GM19239 (cell line): ENCODE results near the gene SMG6.
A peak's percentile ranks its signal among the peaks of the same experiment; 100 is the strongest.

ENCODE experiments used
- DNase-seq: peaks from one replicate; pipeline ENCODE4 v3.0.0; 2011; ENCODE audit warnings: low spot score; ENCODE audit not compliant: insufficient read length
- FAIRE-seq: peaks from 2 replicates; lab custom pipeline; 2011; peaks lifted over from hg19 to GRCh38; lab: Jason Lieb, UNC

The SMG6 gene

DNA sequence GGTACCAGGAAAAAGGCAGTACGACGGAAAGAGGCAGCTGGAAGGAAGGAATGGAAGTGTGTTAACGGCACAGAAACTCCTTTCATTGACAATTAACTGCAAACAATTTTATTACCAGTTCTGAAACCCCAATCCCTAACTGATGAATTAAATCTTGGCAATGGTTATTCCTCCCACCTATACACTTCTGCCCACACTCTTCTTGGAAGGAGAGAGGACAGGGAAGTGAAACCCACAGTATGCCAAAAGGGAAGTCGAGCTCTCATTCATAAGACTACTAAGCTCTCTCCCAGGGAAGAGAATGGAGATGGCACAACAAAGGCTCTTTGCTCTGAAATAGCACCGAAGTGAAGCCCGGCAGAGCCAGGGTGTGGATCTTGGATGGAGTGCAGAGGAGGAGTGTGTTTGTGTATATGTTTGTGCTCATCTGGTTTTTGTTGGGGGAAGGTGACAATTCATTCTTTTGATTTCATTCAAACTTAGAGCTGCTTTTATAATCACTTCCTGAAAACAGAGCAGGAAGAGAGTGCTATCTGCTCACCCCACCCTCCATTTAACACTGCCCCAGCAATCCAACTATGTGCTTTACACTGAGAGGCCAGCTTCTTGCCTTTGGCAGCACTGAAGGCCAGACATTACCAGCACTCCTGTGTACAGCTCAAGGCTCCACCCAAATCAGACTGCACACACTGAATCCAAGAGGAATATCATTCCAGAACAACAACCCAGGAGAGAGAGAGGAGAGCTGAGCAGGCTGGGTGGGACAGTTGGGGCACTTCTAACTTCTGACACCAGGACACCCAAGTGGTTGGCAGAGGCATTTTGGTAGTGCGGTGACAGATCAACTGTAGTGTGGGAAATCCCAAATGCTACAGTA, 180.0 kb downstream of the SMG6 start:
- DNase-seq (no peak), FAIRE-seq (peak; percentile 88)

DNA sequence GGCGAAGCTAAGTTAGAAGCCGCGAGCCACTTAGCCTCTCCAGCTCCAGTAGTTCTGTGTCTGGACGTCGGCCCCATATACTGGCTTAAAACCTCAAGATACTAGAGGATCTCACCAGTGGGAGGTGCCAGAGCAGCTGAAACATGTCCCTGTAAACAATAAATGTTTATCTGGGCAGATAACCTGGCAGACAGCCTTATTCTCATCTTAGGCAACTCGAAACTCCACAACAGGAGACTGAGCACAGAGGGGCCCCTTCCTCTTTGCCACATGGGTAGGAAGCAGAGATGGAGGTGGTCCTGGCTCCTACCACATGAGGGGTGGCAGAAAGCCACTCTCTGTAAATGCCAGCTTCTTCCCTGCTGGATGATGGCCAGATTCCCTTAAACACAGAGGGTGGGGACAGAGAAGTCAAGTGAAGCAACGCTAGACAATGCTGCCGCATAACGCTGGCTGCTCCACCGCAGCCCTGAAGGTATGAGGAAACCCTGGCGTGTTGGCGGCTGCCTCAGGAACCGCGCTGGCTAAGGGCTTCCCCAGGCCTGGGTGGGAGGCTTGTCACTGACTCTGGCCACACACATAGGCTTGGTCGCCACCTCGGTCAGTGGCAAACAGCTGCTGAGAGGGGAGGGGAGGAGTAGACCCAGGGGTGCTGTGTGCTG, 180.8 kb downstream of the SMG6 start:
- DNase-seq = no peak
- peak; percentile 72 for FAIRE-seq

DNA sequence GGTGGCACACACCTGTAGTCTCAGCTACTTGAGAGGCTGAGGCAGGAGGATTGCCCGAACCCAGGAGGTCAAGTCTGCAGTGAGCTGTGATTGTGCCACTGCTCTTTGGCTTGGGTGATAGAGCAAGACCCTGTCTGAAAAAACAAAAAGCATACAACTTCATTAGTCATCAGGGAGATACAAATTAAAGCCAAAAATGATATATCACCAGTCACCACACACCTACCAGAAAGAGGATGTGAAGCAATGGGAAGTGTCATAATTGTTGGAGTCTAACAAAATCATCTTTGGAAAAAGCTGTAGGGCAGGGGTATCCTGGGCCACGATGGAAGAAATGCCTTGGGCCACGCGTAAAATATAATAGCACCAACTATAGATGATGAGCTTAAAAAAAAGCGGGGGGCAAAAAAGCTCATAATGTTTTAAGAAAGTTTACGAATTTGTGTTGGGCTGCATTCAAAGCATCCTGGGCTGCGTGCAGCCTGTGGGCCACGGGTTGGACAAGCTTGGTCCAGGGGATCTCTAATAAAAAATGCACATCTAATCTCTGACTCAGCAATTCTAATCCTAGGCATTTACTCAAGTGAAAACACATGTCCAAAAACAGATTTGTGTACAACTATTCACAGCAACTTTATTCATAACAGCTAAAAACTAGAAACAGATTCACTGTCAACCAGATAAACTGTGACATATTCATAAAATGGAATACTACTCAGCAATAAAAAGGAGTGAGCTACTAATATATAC, 182.8 kb downstream of the SMG6 start:
- no peak for DNase-seq
- no peak for FAIRE-seq

DNA sequence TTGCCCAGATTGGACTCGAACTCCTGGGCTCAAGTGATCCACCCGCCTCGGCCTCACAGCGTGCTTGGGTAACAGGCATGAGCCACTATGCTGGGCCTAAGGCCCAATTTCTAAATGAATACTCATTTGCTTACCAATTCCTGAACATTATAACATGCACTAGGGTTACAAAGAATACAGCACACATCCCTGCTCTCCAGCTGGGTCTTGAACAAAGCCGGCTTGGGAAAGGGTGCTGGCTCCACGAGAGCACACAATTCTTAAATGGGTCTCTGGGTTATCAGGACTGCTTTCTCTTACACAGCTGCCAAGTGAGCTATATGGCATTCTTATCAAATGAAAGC, 190.3 kb downstream of the SMG6 start:
- no peak for DNase-seq
- no peak for FAIRE-seq

DNA sequence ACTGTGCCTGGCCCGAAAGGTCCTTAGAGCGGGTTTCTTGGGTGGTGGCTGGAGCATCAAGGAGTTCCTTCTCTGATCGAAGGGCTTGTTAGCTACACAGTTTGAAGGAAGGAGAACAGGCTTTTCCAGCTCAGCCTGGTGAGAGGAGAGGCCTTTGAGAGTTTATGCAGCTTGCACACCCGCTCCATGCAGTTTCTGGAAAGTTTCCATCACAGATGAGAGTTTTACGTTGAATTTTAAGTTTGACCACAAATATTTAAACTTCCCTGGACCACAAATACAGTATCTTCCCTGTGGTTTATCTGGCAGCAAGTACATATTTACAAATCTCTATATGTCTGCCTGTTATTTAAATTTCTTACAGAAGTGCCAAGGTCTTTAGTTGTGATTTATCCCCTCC, 191.9 kb downstream of the SMG6 start:
- DNase-seq (no peak), FAIRE-seq (no peak)

DNA sequence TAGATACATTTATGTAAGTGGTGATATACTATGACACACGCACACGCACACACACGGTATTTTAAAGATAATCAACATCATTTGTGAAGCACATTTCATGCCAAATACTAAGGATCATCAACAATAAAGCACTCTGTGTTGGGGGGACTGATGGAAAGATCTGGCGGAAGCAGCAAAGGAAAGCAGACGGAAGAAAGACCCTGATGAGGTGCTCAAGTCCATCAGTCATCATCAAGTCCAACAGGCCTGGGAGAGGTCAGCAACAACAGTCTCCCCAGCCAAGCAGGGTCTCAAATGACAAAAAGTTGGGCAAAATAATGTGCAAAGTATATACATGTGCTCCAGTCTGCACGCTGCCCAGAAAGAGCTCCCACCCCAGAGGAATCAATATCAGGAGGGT, 193.1 kb downstream of the SMG6 start:
- DNase-seq (no peak), FAIRE-seq (no peak)

DNA sequence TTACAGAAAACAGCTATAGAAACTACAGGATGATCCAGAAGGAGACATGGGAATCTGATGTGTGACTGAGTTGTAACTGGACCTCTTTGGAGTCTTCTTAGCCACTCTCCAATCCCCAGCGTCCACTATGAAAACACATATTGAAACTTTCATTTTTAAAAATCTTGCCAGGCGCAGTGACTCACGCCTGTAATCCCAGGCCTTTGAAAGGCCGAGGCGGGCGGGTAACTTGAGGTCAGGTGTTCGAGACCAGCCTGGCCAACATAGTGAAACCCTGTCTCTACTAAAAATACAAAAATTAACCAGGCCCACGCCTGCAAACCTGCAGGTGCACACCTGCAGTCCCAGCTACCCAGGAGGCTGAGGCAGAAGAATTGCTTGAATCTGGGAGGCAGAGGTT, 195.4 kb downstream of the SMG6 start:
- FAIRE-seq = no peak
- no peak for DNase-seq

DNA sequence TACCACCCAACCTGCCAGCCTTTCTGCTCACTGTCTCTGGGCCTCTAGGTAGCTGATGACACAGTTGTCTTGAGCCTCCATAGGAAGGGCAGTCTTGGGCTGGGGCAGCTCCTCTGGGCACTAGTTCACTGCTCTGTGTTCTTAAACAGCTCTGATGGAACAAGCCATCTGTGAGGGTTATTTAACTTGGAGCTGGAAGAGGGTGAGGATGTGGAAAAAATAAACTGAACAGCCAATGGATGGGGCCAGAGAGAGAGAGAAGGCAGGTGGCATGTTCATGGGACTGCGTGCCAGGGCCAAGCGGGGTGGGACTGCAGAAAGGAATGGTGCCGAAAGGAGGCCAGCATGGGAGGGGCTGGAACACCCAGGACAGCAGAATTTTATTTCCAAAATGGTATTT, 196.1 kb downstream of the SMG6 start:
- DNase-seq (no peak), FAIRE-seq (peak; percentile 47)

DNA sequence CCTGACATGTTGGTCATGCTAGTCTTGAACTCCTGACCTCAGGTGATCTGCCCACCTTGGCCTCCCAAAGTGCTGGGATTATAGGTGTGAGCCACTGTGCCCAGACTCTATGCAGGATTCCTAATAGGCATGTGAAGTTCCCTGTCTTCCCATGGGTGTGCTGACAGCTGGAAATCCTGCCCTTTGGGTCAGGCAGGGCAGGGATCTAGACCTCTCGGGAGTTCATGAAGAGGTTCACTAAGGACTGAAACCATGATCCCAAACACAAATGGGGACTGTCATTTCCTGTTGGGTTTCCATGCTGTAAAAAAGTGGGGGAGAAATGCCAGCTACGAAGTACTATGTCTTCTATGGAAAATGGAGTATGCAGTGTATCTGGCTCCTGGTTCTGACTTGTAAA, 196.5 kb downstream of the SMG6 start:
- DNase-seq (no peak), FAIRE-seq (no peak)

DNA sequence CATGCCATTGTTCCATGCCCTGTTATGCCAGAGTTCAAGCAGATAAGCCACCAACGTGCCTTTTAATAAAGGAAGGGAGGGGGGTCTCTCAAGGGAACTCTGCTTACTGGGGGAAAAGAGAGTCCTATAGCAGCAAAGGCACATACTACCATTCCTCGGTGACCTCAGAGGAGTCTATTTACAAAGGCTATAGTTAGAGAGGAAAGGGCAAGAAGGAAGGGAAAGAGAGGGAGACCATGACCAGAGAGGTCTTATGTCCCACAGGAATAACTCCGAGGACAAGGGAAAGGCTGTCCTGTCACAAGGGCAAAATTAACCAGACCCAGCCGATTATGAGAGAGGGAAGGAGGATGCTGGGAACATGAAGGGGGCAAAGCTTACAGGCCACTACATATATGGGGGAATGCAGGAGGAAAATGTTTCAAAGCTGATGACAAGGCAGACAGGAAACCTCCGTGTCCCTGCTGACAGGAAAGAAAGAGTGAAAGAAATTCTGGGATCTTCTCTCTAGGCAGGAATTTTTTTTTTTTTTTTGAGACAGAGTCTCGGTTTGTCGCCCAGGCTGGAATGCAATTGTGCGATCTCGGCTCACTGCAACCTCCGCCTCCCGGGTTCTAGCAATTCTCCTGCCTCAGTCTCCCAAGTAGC, 197.2 kb downstream of the SMG6 start:
- FAIRE-seq = no peak

DNA sequence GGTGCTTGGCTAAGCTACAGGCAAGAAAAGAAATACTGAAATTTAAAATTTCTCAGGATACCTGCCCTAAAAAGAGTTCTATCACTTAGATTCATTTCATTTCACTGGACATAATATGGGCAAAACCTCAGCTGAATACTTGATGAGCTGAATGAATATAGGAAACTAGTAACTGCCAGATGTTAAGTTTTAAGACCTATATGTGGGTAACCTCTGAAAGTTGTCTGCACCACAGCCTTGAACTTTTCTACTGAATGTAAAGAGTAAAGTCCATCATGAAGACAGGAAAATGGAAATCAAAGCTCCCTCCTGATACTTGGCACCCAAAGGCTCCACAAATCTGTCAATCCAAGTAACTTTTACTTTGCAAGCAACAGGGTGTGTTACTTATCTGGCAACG, 197.9 kb downstream of the SMG6 start:
- FAIRE-seq (peak; percentile 57), DNase-seq (no peak)

More for the DNA sequence above, 197.2 kb downstream of the SMG6 start:
- no peak for DNase-seq

DNA sequence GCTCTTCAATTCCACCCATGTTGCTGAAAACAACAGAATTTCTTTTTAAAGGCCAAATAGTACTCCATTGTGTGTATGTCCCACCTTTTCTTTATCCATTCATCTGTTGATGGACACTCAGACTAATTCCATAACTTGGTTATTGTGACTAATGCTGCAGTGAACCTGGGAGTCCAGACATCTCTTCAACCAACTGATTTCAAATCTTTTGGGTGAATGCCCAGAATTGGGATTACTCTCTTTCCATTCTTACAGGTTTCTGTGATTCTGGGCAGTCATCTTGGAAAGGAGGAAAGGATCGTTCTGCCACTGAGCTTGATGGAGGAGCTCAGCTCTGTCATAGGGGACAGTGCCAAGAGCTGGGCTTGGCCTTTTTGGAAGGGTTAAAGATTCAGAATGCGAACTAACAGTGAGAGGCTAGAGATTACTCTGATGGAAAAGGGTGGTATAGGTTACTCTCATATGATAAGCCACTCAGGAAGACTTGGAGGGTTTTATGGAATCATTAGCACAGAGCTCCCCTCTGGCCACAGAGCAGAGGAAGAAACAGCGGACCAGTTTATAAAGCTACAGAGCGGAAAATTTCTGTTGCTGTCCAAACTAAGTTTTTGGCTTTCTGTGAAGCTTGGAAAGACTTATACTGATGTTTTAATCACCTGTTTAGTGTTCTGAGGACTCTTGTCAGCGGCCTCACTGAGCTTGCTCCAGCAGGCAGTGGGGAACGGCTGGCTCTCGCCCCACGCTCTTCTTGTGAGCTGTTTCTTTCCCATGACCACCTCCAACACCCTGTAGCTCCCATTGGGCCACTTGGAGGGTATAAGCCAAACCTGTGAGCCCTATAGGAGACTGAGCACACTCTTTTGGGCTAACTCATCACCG, 200.4 kb downstream of the SMG6 start:
- DNase-seq = no peak
- FAIRE-seq = no peak

DNA sequence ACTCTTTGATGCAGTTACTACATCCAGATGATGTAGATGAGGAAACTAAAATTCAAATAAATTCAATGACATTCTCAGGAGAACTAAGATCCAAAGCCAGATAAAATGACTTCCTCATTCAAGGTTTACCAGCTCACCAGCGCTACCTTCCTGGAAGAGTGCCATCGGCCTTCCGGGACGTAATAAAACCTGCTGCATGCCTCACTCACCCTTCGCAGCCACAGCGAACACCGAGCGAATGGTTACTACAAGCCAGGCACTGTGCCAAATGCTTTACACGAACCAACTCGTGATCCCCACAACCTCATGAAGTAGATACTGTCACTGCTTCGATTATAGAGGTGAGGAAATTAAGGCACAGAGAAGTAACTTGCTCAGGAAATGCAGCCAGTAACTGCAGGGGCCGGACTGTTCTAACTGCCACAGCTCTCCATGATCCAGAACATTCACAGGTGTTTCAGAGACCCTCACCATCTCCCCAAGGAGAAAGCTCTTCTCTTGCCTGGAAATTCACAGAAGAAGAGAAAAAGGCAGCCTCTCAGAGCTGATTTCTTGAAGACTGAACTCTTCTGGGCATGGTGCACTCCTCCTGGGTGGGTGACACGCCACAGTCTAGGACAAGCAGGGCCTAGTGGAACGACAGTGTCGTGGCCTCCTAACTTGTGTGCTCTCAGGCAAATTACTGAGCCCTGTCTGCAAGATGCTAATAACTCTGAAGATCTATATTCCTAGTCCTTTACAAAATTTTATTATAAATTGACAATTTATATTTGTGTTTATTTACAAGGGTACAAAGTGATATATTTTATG, 201.9 kb downstream of the SMG6 start:
- FAIRE-seq (peak; percentile 61), DNase-seq (no peak)

DNA sequence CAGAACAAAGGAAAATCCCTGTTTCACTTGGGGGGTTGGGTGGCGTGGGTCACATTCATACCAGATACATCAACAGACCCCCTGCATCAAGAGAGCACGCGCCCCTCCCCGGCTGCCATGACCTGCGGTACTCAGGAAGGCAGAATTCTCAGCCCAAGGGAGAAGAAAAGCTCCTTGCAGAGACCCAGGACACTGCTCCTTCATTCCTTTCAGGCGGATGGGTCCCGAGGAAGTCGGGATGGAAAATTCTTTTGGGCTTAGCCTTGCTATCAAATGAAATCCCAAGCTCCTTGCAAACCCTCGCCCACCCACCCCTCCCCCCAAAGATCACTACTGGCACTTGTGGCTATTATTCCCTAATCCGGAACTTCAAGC, 208.1 kb downstream of the SMG6 start:
- DNase-seq (no peak), FAIRE-seq (no peak)

DNA sequence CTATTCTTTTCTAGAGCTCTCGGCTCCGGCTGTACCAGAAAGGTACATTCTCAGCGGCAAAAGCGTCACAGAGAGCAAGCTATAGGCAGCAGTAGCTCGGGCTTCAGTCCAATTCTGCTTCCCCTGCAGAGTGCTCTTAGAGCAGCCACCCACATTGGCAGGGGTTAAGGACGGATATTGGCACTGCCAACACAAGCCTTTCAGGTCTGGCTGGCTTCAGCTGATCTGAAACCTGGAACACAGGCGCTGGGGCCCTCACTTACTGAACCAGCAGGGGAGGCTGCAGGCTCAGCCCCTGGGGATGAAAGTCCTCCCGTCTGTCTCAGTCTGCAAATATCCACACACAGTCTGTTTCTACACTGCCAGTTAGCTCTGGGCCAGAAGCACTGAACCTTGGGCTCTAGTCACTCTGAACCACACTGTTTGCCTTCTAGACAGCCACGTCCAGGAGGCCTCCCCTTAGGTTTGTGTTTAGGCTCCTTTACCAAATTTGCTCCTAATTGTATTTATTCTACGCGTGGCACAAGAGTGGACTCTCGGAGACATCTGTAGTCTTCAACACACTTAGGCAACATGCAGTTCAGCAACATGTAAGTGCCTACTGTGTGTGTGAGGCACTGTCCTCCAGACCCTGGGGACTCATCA, 208.6 kb downstream of the SMG6 start:
- DNase-seq = no peak
- FAIRE-seq = no peak

DNA sequence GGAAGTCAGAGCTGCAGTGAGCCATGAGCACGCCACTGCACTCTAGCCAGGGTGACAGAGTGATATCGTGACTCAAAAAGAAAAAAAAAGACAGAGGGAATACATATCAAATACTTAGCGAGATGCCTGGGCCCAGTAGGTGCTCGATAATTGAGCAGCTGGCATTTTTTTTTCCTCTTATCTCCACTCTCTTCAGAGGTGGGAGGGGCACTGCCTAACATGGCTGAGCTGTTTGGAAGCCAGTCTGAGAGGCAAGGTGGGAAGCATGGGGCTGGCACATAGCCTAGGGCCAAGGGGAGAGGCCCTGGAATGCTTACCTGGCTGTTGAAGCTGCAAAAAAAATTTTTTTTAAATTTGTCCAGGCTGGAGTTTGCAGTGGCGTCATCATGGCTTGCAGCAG, 210.2 kb downstream of the SMG6 start:
- no peak for FAIRE-seq

DNA sequence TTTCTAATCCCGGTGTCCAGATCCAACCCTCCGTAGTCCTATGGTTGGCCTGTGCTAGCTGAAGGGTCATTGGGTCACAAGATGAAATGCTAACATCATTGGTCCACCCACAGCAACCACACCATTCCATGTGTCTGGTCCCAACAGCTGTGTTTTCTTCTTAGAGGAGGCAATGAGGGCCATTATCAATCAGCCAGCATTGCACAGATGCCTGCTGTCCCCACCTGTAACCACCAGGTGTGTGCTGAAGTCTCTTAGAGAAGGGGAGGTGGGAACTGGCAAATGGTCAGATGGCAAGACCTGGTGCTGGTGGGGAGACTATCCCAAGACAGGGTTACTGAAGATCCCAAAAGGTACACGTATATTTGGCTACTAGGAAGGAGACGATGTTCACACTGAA, 211.3 kb downstream of the SMG6 start:
- FAIRE-seq = no peak

More for the DNA sequence above, 210.2 kb downstream of the SMG6 start:
- no peak for DNase-seq

DNA sequence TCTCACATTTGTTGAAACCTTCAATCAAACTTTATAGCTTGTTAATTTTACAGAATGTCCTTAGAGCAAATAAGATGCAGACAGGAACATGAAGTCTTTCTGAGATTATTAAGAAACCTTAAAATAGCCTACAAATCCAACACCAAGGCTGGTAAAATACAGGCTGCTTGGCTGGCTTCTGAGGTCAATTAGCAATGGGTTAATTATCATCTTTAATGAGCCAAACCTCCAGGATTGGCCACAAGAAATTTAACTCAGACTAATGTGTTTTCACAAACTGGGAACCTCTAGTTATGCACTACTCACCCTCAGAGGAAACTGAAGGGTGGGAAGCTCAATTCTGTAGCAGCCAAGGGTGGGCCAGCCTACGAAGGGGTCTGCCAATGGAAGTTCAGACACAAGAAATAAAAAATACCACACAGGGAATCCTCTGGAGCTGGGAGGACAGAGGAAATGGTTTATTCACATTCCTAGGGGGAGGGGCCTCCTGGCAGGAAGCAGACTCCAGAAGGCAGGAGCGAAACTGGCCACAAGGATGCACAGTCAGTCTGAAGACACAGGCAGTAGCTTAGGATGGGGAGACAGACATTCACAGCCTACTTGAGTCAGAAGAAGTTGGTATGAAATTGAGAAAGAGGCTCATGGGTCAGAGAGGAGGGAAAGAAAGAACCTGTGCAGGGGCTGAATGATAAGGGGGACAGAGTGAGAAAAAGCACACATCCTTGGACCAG, 212.6 kb downstream of the SMG6 start:
- FAIRE-seq = peak; percentile 79
- no peak for DNase-seq

More for the DNA sequence above, 211.3 kb downstream of the SMG6 start:
- DNase-seq = no peak
